Lung (tissue), 12 donors: Measurements from ENCODE around the gene FLRT1. TPM values are rescaled to one million over a fixed set of nuclear protein-coding genes. Genes with fewer than 3 reads are reported as not detected.

Source experiments
- ATAC-seq: fragments of 200-7000 bp; cut with Tn5 transposase; one replicate; pipeline ENCODE4 v1.9.1; 2020; ENCODE audit warnings: moderate number of reproducible peaks; ENCODE audit not compliant: insufficient read depth, low FRiP score
- DNase-seq, 3 donors: peaks; one replicate each; pipeline ENCODE4 v3.0.0-alpha.2; 2013 to 2017
- H3K27ac ChIP-seq, 2 donors: one replicate each; pipeline ENCODE4 v1.5.1; 2013; ENCODE audit warnings: mild to moderate bottlenecking in 2 of 2, moderate library complexity in 2 of 2, control low read depth in 1 of 2, inconsistent platforms in 1 of 2, low read depth in 1 of 2, low read length in 1 of 2
- H3K27me3 ChIP-seq, 3 donors: one replicate each; pipeline ENCODE4 v1.5.1; 2013; ENCODE audit warnings: low read length in 2 of 3; ENCODE audit not compliant: control insufficient read depth in 3 of 3, insufficient read depth in 3 of 3
- H3K36me3 ChIP-seq, 4 donors: one replicate each; pipeline ENCODE4 v1.5.1; 2013; ENCODE audit warnings: low read length in 4 of 4, mild to moderate bottlenecking in 1 of 4, moderate library complexity in 1 of 4; ENCODE audit not compliant: control insufficient read depth in 4 of 4, insufficient read depth in 4 of 4
- H3K4me1 ChIP-seq, 5 donors: one replicate each; pipeline ENCODE4 v1.5.1; 2013; ENCODE audit warnings: low read length in 5 of 5, mild to moderate bottlenecking in 2 of 5, moderate library complexity in 1 of 5; ENCODE audit not compliant: control insufficient read depth in 5 of 5, insufficient read depth in 5 of 5
- H3K4me3 ChIP-seq: one replicate; pipeline ENCODE4 v1.5.1; 2013; ENCODE audit warnings: mild to moderate bottlenecking, control low read depth, moderate library complexity
- H3K9ac ChIP-seq, 2 donors: one replicate each; pipeline ENCODE4 v1.5.1; 2013; ENCODE audit warnings: low read length in 2 of 2, control low read depth in 1 of 2; ENCODE audit not compliant: insufficient read depth in 1 of 2
- H3K9me3 ChIP-seq, 4 donors: one replicate each; pipeline ENCODE4 v1.5.1; 2013; ENCODE audit warnings: low read length in 3 of 4, mild to moderate bottlenecking in 1 of 4, moderate library complexity in 1 of 4; ENCODE audit not compliant: control insufficient read depth in 4 of 4, insufficient read depth in 3 of 4
- WGBS, 2 donors: extraction: QIAGEN DNeasy Blood & Tissue Kit; methylation state at CpG; one replicate each; pipeline ENCODE4 v1.1.7; 2013; 5-methylcytosine and 5-hydroxymethylcytosine counted together
- polyA plus RNA-seq, 2 donors: library from polyadenylated mRNA; stranded (reverse); fragments of 200-250 nt; gene quantifications; one replicate each; pipeline ENCODE4 v1.2.1, GENCODE V29; 2013
- total RNA-seq, 2 donors: library from RNA; depleted of rRNA in 1 of 2; stranded (reverse); fragments of >200 nt in 1 of 2; gene quantifications; one replicate each; pipeline ENCODE4 v1.2.1, GENCODE V29; 2014 to 2021
- TF ChIP-seq, protein P1 (sequence below): IDR thresholded peaks from 2 replicates; pipeline ENCODE4 v1.5.1; 2012; ENCODE audit warnings: mild to moderate bottlenecking; ENCODE audit errors: control extremely low read depth, extremely low read depth
- donor health status: control.
- donor health status: control.
- donor health status: Bipolar disorder and iron deficiency.
- donor health status: healthy.
- donor health status: DM: yes; HTN: yes; CAD: no.

FLRT1 gene
- total and polyA plus RNA-seq, 4 donors = 0.02 to 0.34 (median 0.12) TPM

DNA sequence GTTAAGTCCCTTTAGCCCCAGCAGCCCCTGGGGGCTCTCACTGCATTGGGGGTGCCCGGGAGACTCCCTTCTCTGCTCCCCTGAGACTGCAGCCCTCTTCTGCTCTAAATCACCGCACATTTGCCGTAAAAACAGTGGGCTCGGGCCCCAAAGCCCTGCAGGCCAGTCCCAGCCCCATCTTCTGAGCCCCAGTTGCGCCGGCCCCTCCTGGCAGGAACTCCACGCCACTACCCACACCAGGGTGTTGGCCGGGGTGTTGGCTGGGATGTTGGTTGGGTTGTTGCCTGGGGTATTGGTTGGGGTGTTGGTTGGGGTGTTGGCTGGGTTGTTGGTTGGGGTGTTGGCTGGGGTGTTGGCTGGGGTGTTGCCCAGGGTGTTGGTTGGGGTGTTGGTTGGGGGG is 26.0 kb upstream of the FLRT1 start:
- Histone ChIP-seq H3K36me3 (no peaks in the 10 kb centered on the region), H3K27ac (no peak overlapping the region), H3K9ac (no peak overlapping the region), H3K27me3 (peaks cover 0 to 4% (median 0%) of the 10 kb centered on the region in 3 donors), H3K4me3 (no peak overlapping the region), H3K4me1 (peaks cover 0 to 15% (median 0%) of the 10 kb centered on the region in 5 donors), H3K9me3 (no peaks in the 10 kb centered on the region)
- no peak for ATAC-seq
- TF ChIP-seq, protein P1, sequence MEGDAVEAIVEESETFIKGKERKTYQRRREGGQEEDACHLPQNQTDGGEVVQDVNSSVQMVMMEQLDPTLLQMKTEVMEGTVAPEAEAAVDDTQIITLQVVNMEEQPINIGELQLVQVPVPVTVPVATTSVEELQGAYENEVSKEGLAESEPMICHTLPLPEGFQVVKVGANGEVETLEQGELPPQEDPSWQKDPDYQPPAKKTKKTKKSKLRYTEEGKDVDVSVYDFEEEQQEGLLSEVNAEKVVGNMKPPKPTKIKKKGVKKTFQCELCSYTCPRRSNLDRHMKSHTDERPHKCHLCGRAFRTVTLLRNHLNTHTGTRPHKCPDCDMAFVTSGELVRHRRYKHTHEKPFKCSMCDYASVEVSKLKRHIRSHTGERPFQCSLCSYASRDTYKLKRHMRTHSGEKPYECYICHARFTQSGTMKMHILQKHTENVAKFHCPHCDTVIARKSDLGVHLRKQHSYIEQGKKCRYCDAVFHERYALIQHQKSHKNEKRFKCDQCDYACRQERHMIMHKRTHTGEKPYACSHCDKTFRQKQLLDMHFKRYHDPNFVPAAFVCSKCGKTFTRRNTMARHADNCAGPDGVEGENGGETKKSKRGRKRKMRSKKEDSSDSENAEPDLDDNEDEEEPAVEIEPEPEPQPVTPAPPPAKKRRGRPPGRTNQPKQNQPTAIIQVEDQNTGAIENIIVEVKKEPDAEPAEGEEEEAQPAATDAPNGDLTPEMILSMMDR = no peak
- 98 to 99% methylated on average over 8 of the region's 8 CpGs for WGBS, 2 donors
- no peak for DNase-seq

DNA sequence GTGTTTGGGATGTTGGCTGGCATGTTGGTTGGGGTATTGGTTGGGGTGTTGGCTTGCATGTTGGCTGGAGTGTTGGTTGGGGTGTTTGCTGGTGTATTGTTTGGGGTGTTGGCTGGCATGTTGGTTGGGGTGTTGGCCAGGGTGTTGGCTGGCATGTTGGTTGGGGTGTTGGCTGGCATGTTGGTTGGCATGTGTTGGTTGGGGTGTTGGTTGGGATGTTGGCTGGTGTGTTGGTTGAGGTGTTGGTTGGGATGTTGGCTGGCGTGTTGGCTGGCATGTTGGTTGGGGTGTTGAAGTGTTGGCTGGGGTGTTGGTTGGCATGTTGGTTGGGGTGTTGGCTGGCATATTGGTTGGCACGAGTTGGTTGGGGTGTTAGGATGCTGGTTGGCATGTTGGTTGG is 24.9 kb upstream of the FLRT1 start:
- Histone ChIP-seq H3K9me3 (no peaks in the 10 kb centered on the region), H3K36me3 (no peaks in the 10 kb centered on the region), H3K9ac (no peak overlapping the region), H3K4me3 (no peak overlapping the region), H3K27me3 (peaks cover 0 to 4% (median 0%) of the 10 kb centered on the region in 3 donors), H3K27ac (no peak overlapping the region), H3K4me1 (peaks cover 0 to 15% (median 0%) of the 10 kb centered on the region in 5 donors)
- TF ChIP-seq, protein P1 = no peak
- ATAC-seq (no peak), DNase-seq (no peak)
- 96 to 100% methylated on average over 2 of the region's 2 CpGs for WGBS, 2 donors

DNA sequence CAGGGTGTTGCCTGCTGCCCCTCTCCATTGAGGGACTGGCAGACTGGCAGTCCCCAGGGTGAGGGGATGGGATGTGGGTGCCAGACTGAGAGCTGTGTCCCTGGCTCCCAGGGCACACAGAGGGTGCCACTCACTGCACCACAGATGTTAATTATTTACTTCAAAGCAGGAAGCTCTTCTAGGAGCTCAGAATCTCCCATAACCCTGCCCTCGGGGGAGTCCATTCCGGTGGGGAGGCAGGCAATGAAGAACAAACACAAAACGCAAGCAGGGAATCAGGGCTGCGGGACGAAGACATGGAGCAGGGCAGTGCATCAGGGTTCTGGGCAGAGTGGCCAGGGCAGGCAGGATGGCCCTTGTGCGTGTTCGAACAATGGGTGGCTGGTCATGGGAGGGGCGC is 24.4 kb upstream of the FLRT1 start:
- Histone ChIP-seq H3K9ac (no peak overlapping the region), H3K9me3 (no peaks in the 10 kb centered on the region), H3K27ac (no peak overlapping the region), H3K36me3 (no peaks in the 10 kb centered on the region), H3K4me3 (no peak overlapping the region), H3K4me1 (peaks cover 0 to 15% (median 0%) of the 10 kb centered on the region in 5 donors), H3K27me3 (no peaks in the 10 kb centered on the region)
- no peak for ATAC-seq
- no peak for DNase-seq
- TF ChIP-seq, protein P1 = no peak
- WGBS, 2 donors = 92 to 94% methylated on average over 8 of the region's 8 CpGs
